NT2/D1 (cell line): Measurements from ENCODE around the gene SKAP1.

Experiments
- DNase-seq: peaks from one replicate; pipeline ENCODE4 v3.0.0-alpha.2; 2011; ENCODE audit warnings: low read depth, low spot score
- H3K27me3 ChIP-seq: 2 replicates; pipeline ENCODE4 v1.6.0; 2011; ENCODE audit warnings: mild to moderate bottlenecking; ENCODE audit not compliant: insufficient read length, insufficient read depth
- H3K36me3 ChIP-seq: 2 replicates; pipeline ENCODE4 v1.6.1; 2011; ENCODE audit warnings: mild to moderate bottlenecking, low read length, mixed read lengths; ENCODE audit not compliant: insufficient read depth, insufficient read length
- H3K4me1 ChIP-seq: 2 replicates; pipeline ENCODE4 v1.5.1; 2011; ENCODE audit not compliant: insufficient read depth, insufficient read length
- H3K4me3 ChIP-seq: 2 replicates; pipeline ENCODE4 v1.5.1; 2011; ENCODE audit warnings: low read depth; ENCODE audit not compliant: insufficient read length
- H3K9ac ChIP-seq: 2 replicates; pipeline ENCODE4 v1.6.0; 2011; ENCODE audit warnings: low read depth; ENCODE audit not compliant: insufficient read length
- H3K9me3 ChIP-seq: 2 replicates; pipeline ENCODE4 v1.5.1; 2011; ENCODE audit warnings: mild to moderate bottlenecking, low read length; ENCODE audit not compliant: insufficient read depth
- SUZ12 ChIP-seq: IDR thresholded peaks from 2 replicates; pipeline ENCODE4 v1.6.1; 2011; ENCODE audit not compliant: insufficient read length, insufficient read depth; ENCODE audit errors: extremely low read depth
- YY1 ChIP-seq: IDR thresholded peaks from 2 replicates; pipeline ENCODE4 v1.6.1; 2011; ENCODE audit not compliant: insufficient read length, insufficient read depth
- ZNF274 ChIP-seq: IDR thresholded peaks from 2 replicates; pipeline ENCODE4 v1.6.1; 2011; ENCODE audit warnings: mild to moderate bottlenecking, low read depth, low read length

SKAP1 gene

DNA sequence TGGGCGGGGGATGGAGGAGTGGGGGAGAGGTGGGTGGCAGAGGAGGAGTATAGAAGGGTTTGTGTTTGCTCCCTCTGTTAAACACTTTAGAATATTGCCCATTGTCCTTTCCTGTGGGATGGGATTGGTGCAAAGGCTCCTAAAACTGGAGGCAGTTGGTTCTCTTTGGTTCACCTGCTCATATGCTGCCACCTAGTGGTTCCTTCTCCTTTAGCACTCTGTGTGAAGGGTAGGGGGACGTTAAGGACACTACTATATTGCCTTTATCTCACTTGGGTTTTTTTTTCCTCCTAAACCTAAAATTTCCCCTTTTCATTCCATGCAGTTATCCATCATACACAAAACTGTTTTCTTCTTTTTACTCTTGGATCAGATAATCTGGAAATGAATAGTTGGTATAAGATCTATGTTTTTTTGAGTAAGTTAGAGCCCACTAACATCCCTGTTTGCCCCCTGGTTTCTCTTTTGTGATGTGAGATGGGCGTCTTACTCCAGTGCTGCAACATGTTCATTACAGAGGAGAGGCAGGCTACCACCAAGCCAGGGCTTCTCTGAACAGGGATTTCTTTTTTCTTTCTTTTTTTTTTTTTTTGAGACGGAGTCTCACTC is 298.7 kb downstream of the SKAP1 start:
- H3K9me3 ChIP-seq = no peaks in the 10 kb centered on the region
- no peaks in the 10 kb centered on the region for H3K27me3 ChIP-seq
- peak; percentile 78 for DNase-seq
- no peak overlapping the region for H3K4me3 ChIP-seq
- TF ChIP-seq YY1 (no peak), SUZ12 (no peak), ZNF274 (no peak)
- peaks cover 6% of the 10 kb centered on the region for H3K4me1 ChIP-seq
- H3K9ac ChIP-seq = no peak overlapping the region
- peaks cover 2% of the 10 kb centered on the region for H3K36me3 ChIP-seq

- Histone ChIP-seq H3K4me3 (no peak overlapping the region), H3K36me3 (peaks cover 2% of the 10 kb centered on the region), H3K4me1 (peaks cover 11% of the 10 kb centered on the region), H3K9ac (peak overlapping the region; percentile 6), H3K9me3 (no peaks in the 10 kb centered on the region), H3K27me3 (no peaks in the 10 kb centered on the region)
- TF ChIP-seq ZNF274 (no peak), YY1 (no peak), SUZ12 (no peak)
- DNase-seq = no peak
These were observed 300.0 kb downstream of the SKAP1 start for GRCh38 chr17:48129981-48130380.

DNA sequence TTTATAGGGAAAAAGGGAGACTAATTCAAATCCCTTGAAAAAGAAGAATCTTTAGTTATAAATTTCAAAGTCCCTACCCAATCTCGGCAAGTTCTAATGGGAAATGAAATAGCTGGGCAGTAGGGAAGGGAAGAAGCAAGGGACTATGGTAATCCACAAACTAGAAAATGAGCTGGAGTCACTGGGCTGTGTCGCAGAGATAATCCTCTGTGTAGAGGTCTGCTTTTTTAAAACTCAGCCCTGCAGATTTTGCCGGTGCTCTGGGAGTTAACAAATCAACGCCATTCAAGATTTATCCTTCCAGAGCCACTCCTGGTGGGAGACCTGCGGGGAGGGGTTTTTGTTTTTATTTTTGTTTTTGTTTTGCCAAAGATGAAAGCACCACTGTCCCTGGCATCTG is 301.6 kb downstream of the SKAP1 start:
- TF ChIP-seq SUZ12 = no peak
- no peak for TF ChIP-seq YY1
- no peak for TF ChIP-seq ZNF274
- Histone ChIP-seq H3K9ac (no peak overlapping the region), H3K4me3 (no peak overlapping the region), H3K9me3 (no peaks in the 10 kb centered on the region), H3K4me1 (peaks cover 8% of the 10 kb centered on the region), H3K27me3 (no peaks in the 10 kb centered on the region), H3K36me3 (peaks cover 8% of the 10 kb centered on the region)
- DNase-seq = no peak

GRCh38 chr17:48127371-48128051 is 302.5 kb downstream of the SKAP1 start:
- peaks cover 8% of the 10 kb centered on the region for H3K4me1 ChIP-seq
- peaks cover 16% of the 10 kb centered on the region for H3K36me3 ChIP-seq
- TF ChIP-seq YY1 (no peak), ZNF274 (no peak), SUZ12 (no peak)
- H3K4me3 ChIP-seq = no peak overlapping the region
- H3K9me3 ChIP-seq = no peaks in the 10 kb centered on the region
- no peak for DNase-seq
- no peak overlapping the region for H3K9ac ChIP-seq
- H3K27me3 ChIP-seq = no peaks in the 10 kb centered on the region

GRCh38 chr17:48126532-48126850 is 303.5 kb downstream of the SKAP1 start:
- TF ChIP-seq SUZ12 = no peak
- TF ChIP-seq ZNF274 = no peak
- TF ChIP-seq YY1 = no peak
- H3K36me3 ChIP-seq = peaks cover 27% of the 10 kb centered on the region
- no peak overlapping the region for H3K9ac ChIP-seq
- H3K9me3 ChIP-seq = no peaks in the 10 kb centered on the region
- no peaks in the 10 kb centered on the region for H3K27me3 ChIP-seq
- no peak for DNase-seq
- peaks cover 8% of the 10 kb centered on the region for H3K4me1 ChIP-seq
- H3K4me3 ChIP-seq = no peak overlapping the region

DNA sequence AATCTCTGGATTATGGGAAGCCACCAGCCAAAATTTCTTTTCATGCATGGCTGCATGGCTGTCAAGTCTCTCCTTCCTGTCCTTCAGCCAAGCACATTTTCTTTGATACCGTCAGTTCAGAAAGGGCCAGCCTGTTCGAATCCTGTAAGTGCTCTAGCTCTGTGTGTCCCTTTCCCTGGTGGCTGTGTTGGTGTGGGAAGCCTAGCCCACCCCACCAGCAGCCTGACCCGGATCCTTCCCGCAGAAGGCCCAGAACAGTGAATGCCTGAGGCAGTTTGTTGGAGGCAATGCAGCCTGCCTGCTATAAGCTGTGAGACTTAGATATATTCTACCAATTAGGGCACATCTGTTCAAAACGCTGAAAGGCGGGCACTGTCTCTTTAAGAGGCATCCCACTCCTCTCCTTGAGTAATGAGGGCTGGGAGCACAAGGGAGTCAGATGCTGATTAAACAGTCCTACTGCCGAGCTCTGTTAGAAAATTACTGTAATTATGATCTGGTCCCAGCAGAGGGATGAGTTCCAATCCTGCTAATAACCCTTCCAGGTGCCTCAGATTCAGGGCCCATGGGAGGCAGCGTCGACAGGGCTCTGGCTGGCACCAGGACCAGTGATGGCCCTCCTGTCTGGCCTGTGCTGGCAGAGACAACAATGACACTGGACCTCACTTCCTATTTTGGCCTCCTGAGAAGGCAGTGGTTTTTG is 304.0 kb downstream of the SKAP1 start:
- TF ChIP-seq ZNF274 = no peak
- TF ChIP-seq SUZ12 = no peak
- TF ChIP-seq YY1 = no peak
- no peak overlapping the region for H3K4me3 ChIP-seq
- no peak for DNase-seq
- no peaks in the 10 kb centered on the region for H3K27me3 ChIP-seq
- peaks cover 8% of the 10 kb centered on the region for H3K4me1 ChIP-seq
- H3K9ac ChIP-seq = no peak overlapping the region
- H3K36me3 ChIP-seq = peaks cover 32% of the 10 kb centered on the region
- no peaks in the 10 kb centered on the region for H3K9me3 ChIP-seq

DNA sequence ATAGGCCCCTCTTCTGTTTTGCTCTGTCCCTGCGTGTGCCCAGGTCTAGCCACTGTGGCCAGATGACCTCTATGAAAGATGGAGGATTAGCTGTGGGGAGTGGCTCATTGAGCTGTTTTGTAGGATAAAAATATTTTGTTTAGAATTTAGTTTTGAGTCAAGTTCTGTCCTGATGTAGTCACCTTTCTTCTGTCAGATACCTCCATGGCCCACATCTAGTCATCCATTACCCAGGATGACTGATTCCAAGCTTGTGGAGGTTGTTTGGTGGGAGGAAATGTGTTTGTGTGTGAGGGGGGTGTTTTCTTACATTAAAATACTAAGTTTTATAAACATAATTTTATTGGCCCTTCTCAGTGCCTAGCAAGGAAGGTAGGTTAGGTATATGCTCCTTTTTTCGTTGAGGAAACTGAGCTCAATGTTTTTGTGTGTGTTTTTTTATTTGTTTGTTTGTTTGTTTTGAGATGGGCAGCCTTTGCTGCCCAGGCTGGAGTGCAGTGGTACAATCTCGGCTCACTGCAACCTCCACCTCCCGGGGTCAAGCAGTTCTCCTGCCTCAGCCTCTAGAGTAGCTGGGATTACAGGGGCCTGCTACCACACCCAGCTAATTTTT is 306.1 kb downstream of the SKAP1 start:
- Histone ChIP-seq H3K4me3 (no peak overlapping the region), H3K4me1 (peaks cover 8% of the 10 kb centered on the region), H3K9me3 (no peaks in the 10 kb centered on the region), H3K27me3 (no peaks in the 10 kb centered on the region), H3K9ac (no peak overlapping the region), H3K36me3 (peaks cover 40% of the 10 kb centered on the region)
- DNase-seq = no peak
- no peak for TF ChIP-seq YY1
- TF ChIP-seq SUZ12 = no peak
- no peak for TF ChIP-seq ZNF274
